GM21737 (cell line): ENCODE measurements around the gene TTLL10.
"Not testable (repeated sequence)": the region's sequence is repeated elsewhere in the genome, so short reads cannot be mapped to it uniquely, and the experiment has no call there.

Experiments used
- ATAC-seq: cut with Tn5 transposase; IDR thresholded peaks from one replicate; pipeline ENCODE4 v1.9.1; 2021; ENCODE audit warnings: mild to moderate bottlenecking, moderate library complexity; ENCODE audit not compliant: unreplicated experiment

TTLL10 gene

GRCh38 chr1:1183833-1184775 is 10.4 kb downstream of the TTLL10 start:
- ATAC-seq, result no peak

- ATAC-seq, result no peak
Observed at GRCh38 chr1:1185101-1185765, 11.6 kb downstream of the TTLL10 start.

- ATAC-seq, result no peak
Observed at GRCh38 chr1:1187938-1188337, 14.3 kb downstream of the TTLL10 start.

- no peak for ATAC-seq
Observed at GRCh38 chr1:1189111-1189510, 15.4 kb downstream of the TTLL10 start.

- no peak for ATAC-seq
Observed at GRCh38 chr1:1191734-1192133, 18.1 kb downstream of the TTLL10 start.

GRCh38 chr1:1194723-1195122 is 21.0 kb downstream of the TTLL10 start:
- ATAC-seq, result no peak

GRCh38 chr1:1195726-1196125 is 22.0 kb downstream of the TTLL10 start:
- ATAC-seq, result not testable (repeated sequence)

GRCh38 chr1:1196431-1197187 is 22.9 kb downstream of the TTLL10 start:
- ATAC-seq, result no peak

DNA sequence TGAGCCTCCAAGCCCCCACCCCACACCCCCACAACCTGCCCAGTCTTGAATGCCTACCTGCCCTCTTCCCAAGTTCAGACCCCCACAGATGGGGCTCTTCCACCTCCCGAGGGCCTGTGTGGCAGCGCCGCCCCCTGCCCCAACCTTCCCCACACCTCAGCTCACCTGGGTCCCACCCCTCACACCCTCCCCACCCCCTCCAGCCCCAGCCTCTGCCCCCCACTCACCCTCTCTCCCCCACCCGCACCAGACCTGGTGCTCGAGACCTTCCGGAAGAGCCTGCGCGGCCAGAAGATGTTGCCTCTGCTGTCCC is 23.5 kb downstream of the TTLL10 start:
- no peak for ATAC-seq

GRCh38 chr1:1197551-1198422 is 24.1 kb downstream of the TTLL10 start:
- no peak for ATAC-seq

- ATAC-seq, result no peak
Observed at GRCh38 chr1:1198423-1199140, 24.9 kb downstream of the TTLL10 start.

DNA sequence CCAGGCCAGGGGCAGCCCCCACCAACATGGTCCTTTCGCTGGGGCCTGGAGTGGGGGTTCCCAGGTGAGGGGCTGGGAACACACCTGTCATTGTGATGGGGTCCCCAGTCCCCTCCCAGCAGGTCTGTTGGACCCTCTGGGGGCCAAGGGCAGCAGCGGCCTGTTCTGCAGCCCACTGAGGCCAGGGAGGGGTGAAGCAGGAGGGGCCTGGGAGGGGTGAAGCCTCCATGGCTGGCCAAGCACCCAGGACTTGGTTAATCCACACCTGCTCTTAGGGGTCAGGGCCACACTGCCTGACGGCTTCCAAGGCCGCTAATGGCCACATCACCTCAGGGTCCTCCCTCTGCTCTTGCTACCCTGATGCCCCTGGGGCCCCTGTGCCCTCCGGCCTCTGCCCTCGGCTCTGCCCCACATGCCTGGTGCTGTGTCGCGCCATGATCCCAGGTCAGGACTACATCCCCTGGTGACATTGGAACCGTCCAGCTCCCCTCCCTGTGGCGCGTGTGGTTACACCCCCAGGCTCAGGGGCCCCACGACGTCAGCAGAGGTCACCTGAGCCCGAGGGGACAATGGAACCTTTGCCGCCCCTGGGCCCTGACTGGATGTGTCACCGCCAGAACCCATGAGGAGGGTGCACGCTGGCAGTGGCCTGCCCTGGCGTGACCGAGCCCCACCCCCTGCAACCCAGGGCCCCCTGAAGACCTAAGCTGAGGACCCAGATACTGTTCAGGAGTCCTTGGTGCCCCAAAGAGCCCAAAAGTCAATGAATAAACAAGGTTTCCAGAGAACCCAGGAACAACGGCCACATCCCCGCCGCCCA is 25.7 kb downstream of the TTLL10 start:
- ATAC-seq, result no peak

- ATAC-seq, result no peak
Observed at GRCh38 chr1:1199961-1200875, 26.5 kb downstream of the TTLL10 start.

DNA sequence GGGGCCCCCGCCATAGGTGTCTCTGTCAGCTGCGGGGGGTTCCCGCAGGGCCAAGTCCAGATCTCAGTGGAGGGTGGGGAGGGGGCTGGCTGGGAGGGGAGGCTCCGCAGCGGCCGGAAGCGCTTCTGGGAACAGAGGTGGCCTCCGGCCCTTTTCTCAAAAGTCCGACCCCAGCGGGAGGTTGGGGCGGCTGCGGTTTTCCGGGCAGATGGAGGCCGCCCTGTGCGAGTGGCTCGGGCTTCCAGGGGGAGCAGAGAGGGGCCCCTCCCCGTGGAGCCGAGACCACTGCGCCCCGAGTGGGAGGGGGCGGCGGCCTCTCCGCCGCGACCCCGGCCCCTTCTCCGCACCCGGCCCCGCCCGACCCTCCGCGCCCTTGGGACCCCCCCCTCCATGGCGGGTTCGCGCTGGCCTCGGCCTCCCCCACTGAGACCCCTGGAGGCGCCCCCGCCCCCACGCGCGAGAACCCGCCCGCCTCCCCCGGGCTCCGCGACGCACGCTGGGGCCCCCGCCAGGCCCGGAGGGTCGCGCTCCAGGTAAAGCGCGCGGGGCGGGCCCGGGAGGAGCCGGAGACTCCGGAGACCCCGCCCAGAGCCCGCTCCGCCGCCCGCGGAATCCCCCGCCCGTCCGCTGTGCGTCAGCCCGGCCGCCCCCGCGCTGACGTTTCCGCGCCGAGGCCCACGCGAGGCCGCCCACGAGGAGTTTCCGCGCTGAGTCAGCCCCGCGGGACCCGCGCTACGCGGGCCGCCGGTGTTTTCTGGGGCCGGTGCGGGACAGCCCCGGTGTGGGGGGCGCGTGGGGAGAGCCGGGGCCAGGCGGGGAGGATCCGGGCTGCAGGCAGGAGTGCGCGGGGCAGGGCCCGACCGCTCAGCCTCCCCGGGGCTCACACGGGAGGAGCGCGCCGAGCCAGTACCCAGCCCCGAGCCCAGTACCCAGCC is 27.5 kb downstream of the TTLL10 start:
- ATAC-seq, result peak; percentile 38

- no peak for ATAC-seq
Observed at GRCh38 chr1:1202831-1203560, 29.3 kb downstream of the TTLL10 start.
